Fibroblast of skin of right biceps (primary cell): ENCODE measurements around the gene DNAJC17.

Experiments
- DNase-seq: peaks from one replicate; pipeline ENCODE4 v3.0.0-alpha.2; 2013

DNAJC17 gene

DNA sequence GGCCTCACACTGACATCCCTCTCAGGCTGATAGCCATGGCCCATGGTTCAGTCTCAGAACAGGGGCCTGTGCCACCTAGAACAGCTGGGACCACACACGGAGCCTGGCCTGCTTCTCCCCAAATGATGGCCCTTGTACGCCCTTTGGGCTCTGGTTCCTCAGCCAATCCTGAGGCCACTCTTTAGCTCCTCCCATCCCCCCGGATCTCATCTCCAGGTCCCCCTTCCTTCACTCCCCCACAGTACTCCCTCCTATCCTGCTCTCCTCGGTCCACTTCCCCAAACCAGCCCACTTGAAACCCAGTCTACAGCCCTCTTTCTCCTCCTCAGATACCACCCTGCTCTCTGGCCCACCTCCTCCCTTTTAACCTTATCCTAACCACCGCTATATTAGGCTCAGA lies 18.2 kb downstream of the DNAJC17 start:
- DNase-seq, result no peak

DNA sequence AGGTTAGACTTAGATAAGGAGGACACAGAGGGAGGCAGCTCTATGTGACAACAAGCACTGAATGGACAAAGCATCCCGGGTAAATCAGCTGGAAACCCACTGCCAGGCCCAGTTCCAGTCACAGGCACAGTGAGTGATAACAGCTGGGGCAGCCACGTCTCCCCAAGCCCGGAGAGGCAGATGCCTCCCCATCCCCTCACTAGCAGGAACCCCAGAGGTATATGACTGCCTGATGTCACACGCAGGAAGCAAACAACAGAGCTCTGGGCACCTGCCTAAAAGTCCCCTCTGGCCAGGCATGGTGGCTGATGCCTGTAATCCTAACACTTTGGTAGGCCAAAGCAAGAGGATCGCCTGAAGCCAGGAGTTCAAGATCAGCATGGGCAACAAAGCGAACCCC lies 19.3 kb downstream of the DNAJC17 start:
- DNase-seq, result no peak

DNA sequence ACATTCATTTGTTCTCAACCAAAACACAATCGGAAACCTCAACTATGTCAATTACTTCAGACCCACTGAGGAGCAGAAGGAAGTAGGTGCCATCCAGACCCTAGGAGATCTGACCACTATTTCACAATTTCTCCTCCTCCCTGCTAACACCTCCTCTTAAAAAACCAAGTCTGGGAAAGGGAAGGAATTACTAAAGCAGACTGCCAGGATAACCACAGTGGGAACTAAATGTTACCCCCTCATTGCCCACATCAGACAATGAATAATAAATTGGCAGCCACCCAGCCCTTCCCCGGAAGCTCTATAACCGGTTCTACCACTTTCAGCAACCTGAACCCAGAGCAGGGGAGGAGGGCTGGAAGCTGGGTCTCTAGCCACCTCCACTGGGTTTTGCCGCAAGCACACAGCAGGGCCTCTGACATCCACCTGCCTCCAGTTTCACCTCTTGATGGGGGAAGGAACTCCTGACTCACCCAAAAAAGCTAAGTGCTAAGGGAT lies 19.9 kb downstream of the DNAJC17 start:
- DNase-seq, result peak; percentile 70

DNA sequence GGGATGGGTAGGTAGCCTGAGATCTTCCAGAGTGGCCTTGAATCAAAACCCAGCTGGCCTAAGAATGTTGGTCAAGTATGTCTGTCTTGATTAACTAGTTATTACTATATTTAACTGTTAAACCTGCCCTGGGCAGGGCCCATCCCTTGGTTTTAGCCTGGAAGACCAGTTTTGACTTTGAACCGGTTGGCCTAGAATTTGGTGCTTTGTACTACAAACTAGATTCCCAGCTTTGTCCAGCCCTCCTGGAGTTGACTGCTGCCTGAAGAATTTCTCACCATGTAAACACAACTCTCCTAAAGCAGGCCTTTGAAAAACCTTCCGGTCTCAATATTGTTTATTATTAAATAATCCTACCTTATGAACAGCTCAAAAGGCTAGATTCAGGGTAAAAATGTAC lies 21.5 kb downstream of the DNAJC17 start:
- DNase-seq, result no peak

DNA sequence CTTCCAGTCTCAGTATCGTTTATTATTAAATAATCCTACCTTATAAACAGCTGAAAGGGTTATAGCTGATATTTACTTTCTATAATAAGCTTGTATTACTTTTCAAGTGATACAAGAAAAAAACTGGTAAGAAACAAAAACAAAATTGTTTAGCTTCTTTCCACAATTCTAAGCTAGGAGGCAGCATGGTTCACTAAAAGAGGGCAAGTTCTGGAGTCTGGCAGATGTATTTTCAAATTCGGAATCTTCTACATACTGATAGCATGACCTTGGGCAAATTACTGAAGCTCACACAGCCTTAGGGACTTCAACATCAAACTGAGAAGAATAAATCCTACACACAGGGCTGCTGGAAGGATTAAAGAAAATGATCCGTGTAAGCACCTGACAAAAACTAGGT lies 22.1 kb downstream of the DNAJC17 start:
- no peak for DNase-seq

DNA sequence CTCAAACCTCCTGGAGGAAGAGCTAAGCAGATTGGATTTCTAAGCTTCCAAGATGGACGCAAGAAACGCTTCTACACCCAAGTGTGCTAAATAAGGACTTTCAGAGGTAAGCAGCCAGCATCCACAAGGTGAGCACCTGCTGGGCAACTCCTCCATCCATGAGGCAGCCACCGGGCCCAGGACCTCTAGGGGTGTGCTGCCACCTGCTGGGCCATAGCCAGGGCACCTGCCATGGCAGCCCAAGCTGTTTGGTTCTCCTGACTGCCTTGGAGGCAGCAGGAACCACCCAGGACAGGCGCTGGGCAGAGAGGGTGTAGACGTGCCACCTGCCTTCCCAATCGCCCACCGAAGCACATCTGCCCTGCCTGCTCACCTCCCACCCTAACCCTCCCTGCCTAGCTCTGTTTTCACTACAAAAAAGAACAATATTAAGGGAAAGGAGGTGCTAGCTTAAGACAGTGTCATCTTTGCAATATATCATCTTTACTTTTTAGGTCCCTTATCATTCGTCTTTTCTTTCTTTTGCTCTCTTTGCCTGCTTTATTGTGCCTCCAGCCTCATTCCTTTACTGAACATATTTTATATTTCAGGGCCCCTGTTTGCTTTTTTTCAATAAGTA lies 24.6 kb downstream of the DNAJC17 start:
- DNase-seq, result no peak

DNA sequence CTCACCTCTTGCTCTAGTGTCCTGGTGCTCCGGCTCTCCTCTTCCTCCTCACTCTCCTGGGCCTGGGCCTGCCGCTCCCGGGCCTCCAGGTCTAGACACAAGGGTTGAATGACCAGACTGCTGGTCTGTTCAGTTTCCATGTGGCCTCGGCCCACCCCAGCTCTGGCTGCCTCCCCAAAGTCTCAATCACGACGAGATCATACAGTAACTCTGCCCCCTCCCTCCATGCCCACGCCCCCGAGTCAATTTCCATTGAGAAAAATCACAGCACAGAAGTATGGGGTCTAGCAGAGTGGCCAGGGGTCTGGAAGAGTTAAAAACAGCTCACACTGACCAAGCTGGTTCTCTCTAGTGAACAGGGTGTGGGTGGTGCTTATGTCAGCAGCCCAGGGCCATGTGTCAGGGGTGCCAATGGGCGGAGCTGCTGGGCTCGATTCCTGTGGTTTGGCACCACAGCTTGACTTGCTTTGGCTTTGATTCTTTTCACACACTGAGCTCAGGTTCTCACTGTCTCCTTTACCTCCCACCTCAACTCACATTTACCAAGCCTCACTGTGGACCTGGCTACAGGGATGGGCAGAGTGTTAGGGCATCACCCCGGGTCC lies 30.6 kb downstream of the DNAJC17 start:
- no peak for DNase-seq

DNA sequence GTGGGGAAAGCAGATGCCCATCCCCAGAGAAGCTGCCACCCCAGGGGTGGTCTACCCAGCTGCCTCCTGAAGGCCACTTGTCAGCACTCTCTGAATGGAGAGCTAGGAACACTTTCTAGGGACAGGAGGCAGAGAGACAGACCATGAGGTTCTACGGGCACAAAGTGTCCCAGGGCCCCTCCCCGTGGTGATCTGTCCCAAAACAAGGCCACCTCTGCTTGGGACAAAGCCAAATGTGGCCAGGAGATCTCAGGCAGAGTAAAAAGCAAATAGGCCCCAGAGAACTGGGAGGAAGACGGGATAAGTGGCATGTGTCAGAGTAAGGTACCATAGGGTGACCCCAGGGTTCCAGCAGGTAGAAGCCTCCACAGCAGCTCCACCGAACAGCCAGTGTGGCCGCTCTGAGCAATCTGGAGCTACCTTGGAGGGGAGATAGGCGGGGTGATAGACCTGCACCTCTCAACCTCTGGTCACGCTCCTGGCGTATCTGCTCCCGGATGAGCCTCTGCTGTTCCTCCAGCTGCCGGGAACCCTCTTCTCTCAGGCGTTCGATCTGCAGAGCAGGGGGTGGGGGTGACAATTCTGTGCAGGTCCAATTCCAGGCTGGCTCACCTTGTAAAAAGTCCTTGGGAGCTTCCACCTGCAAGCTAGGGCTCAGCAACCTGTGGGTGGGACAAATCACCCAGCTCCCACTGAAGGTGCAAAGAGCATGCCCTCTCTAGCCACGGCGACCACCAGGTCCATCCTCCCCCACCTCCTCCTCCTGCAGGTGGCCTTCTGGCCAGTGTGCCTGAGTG lies 31.3 kb downstream of the DNAJC17 start:
- DNase-seq, result no peak

DNA sequence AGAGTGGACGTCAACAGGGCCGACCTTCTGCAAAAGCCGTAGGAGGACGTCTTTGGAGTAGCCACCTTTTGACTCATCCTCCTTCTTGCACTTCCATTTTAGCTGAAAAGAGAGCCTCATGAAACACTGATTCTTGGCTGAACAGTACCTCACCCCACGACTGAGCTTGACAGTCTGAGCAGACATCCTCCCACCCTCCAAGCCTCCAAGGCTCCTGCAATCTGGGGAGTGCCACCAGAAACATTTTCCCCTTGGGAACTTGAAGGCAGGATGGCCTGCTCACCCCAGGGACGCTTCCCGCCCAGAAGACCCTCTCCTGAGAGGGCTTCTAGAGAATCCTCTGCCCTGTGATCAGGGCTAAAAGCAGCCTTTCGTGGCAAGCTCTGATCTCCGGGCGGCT lies 32.3 kb downstream of the DNAJC17 start:
- no peak for DNase-seq

DNA sequence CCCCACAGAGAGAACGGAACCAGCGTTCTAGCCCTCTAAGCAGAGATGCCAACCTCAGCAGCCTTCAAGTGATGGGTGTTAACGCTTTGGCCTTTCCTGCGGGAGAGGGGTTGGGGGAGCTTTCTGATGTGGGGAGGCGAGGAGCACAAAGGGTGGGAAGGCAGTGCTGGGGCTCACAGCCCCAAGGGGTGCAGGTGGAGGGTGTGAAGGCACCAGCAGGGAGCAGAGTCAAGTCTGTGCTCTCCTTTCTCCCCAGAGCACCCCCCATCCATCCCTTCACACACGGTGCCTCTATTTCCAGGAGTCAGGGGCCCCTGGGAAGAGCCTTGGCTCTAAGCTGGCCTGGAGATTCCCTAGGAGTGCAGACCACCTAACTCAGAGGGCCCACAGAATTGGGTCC lies 33.4 kb downstream of the DNAJC17 start:
- DNase-seq, result no peak

DNA sequence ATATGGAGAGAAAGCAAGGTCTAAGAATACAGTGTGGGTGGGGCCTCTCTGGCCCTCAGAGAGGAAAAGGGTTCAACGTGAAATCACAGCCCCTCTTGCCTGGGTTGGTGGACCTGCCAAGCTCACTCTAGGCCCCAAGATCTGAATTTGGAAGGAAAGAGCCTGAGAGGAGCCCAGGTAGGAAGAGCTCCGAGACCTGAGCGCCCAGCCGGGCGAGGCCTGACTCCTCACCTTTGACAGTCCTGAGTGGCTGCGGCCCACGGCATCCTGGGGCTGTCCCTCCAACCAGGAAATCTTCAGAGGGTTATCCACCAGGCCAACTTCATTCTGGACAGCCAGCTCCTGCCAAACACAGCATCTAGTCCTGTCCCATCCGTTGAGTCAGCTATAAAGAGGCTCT lies 33.8 kb downstream of the DNAJC17 start:
- DNase-seq, result no peak

DNA sequence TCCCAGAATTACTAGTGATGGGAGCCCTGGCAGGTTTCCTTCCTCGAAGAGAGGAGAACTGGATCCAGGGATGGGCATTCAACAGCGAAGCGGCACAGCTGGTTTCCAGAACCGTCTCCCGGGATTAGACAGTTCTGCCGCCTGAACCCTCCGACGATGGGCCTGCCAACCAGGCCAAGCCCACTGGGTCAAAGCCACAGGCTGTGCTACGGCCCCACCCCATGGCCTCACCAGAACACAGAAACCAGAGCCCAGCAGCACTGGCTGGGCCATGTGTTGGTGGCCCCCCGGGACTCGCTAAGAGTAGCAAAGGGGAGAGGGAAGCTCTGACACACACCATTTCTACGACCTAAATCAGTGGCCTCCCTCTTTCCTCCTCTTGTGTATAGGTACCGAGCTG lies 35.3 kb downstream of the DNAJC17 start:
- no peak for DNase-seq

DNA sequence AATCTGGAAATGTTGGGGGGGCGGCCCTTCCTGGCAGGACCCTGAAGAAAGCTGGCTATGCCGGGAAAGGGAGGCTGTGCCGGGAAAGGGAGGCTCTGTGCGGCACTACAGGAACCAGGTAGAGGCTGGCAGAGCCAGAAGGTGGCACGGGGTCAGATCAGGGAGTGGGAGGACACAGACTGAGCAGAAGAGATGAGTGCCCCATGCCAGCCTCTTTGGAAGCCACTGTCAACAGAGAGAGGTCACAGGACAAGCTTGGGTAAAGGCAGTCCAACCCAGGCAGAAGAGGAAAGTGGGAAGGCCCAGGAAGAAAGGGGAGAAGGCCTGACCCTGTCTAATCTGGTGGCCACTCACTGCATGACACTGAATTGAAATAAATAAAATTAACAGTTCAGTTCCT lies 36.0 kb downstream of the DNAJC17 start:
- DNase-seq, result no peak

DNA sequence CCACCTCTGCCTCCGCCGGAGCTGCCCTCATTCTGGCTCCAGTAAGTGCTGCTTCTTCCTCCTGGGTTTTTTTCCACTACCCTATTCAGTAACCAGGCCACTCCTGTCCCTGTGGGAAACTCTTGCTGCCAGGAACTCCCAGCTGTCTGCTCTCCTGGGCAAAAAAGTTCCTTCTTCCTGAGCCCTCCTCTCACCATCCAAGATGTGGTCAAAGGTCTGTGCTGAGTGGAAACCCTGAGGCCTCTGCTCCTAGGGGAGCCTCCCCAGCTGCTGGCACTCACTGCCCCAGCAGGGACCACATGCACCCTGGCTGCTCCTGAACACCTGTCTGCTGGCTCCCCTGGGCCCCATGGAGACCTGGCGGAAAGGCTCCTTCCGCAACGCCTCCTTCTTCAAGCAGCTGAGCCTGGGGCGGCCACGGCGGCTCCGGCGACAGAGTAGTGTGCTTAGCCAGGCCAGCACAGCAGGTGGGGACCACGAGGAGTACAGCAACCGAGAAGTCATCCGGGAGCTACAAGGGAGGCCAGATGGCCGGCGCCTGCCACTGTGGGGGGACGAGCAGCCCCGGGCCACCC lies 37.0 kb downstream of the DNAJC17 start:
- no peak for DNase-seq

DNA sequence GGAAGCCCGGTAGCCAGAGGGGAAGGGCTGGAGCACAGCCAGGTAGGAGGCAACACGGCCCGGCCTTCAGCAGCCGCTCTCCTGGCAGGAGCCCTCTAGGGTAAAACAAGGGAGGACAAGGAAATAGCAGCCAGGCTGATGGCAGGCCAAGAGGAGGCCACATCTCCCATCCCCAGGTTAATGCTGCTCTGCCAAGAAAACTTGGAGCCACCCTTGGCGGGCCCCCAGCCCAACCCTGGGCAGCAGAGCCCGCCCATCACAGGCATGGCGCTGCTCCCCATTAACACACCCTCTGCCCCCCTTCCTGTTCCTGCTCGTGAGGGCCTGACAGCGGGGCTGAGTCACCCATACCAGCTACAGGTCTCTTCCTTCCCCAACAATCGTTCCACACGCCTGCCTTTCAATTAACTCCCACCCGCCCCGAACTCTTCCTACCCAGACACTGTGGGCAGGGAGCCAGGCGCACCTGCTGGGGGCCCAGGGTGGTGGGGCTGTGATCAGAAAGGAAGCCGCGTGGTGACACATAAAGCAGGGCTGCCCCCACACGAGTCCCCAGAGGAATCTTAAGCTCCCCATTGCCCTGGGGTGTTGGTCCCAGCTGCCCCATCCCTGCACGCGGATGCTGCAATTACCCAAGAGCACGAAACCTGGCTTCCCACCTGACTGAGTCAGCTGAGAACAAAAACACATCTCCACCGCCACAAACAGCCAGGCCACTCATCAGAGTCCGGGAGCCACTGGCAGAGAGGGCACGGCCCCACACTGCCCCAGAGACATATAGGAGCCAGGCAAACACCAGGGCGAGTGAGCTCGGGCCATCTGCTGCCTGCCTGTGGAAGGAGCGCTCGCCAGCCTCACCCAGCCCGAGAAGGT lies 37.8 kb downstream of the DNAJC17 start, which contains the start of gene C15orf62:
C15orf62 (plus strand) TSS at position 707 of the 873 bp plus-strand sequence. CDS start 516 bp downstream, outside the sequence.
- peak; percentile 34 for DNase-seq

DNA sequence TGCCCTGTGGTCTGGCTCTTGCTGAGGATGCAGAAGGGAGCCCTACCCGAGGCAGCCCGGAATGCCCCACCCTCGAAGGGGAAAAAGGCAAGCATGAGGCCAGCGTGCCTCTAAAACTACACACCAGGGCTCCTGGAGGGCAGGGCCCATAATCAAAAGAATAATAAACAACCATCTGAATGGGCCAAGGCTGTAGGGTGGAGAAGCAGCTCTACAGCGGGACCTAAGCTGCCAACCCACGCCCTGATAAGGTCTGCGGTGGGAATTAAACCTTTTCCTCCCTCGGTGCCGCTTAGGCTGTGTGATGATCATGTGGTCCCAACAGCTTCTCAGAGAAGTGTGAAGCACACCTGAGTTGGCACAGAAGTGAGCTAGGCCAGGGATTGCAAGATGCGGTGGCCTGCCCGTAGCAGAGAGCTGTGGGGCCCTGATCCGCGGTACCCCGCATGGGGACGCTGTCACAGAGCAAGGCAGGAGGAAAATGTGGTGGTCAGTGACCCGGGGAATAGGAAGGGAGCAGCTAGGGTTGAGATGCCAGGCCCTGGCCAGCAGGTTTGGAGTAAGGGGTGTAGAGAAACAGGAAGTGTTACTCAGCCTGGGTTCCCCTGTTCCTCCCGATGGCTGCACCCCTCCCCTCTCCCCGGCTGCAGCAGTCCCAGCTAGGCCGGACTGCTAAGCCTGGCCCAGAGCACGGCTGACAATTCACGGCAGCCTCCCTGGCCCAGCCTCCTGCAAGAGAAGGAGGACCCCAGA lies 38.6 kb downstream of the DNAJC17 start:
- no peak for DNase-seq

DNA sequence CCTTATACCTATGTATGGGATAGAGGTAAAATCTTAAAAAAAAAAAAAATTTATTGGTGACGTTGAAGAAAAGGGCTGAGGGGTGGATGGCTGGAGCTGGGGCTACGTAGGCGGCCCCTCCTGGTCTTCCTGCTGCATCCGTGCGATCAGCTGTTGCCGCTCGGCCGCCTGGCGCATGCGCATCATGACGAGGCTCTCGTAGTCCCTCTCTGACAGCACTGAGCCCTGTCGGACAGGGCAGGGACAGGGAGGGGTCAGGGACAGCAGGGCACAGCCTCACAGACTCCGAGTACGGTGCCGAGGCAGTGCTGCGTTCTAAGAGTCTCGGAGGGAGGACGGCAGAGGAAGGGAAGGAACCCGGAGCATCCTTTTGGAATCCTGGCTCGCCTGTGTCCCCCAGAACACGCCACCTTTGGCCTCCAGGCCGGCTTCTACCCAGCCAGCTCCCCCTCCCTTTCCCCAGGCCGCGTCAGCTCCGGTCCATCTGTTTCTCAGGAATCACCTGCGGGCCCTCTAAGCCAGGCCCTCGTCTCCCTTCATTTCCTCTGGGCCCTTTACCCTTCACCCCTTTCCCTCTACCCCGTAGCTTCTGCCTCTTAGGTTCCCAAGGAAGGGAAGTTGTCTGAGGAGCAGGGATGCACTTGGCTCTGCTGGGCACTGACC lies 39.3 kb downstream of the DNAJC17 start:
- DNase-seq, result no peak

DNA sequence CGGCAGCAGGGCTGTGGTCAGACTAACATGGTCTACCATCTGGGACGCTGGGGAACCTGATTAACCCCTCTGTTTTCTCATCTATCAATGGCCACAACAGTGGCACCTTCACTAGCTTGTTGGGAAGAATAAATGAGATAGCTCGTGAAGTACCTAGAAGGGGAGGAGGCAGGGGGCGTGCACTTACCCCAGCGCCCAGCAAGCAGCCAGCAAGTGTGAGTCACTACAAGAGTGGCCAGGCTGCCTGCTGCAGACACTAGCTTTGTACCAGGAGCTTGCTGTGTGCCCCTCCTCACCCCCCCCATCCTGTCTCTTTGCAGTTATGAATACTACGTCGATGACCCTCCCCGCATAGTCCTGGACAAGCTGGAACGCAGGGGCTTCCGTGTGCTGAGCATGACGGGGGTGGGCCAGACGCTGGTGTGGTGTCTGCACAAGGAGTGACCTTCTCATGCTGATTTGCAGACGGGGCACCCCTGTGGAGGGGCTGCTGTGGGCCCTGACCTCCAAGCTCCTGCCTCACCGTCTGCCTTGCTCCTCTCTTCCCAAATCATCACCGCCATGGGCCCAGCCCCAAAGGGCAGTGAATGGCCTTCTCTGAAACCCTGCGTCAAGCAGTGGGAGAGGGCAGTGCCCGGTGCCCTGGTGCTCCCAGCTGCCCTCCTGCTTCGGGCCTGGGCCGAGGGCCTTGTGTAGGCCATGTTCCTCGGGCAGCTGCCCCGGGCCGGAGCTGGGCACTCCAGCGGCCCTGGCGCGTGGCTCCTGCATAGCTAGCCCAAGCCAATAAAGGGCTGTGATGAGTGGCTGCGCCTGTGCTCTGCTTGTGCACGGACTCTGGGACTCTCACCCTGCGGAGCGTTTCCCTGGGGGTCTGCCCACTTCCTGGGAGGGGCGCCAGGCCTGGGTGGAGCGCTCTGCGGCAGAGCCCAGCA lies 40.1 kb downstream of the DNAJC17 start:
- DNase-seq, result no peak

DNA sequence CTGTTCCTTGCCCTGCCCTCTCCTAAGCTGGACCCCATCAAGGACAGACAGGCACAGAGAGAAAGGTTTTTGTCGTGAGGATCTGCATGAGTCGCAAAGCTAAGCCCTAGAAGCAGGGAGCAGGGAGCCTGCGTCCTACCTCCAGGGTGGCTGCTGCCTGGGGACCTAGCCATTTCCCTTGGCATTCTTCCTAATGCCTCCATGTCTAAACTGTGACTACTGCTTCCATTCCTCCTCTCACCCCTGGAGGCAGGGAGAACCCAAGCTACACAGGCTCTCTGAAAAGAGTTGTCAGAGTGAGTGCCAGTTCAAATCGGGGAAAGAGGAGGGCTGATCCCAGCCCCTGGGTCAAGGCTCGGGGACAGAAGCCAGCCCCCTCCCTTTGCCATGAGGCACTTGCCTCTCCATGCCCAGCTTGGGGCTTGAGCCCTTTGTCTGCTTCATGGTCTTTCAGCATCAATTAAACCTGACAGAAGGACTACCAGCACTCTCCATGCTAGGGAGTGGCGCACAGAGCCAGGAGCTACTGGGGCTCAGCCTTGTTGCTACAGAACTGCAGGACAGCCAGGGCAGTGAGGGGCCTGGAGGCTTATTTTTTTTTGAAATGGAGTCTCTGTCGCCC lies 41.0 kb downstream of the DNAJC17 start:
- peak; percentile 49 for DNase-seq
